Right atrium auricular region (tissue), 2 donors: ENCODE results near the gene RABGGTA. TPM values are rescaled to one million over a fixed set of nuclear protein-coding genes. Genes with fewer than 3 reads are reported as not detected.

ENCODE experiments used
- DNase-seq: peaks from one replicate; pipeline ENCODE4 v3.0.0-alpha.2; 2019; ENCODE audit warnings: low spot score
- H3K27ac ChIP-seq, 2 donors: fragments of 200-600 bp; sonication (generic); 1 replicate in 1 of 2; 2 replicates in 1 of 2; pipeline ENCODE4 v1.5.1; 2016 to 2019
- H3K27me3 ChIP-seq, 2 donors: fragments of 200-600 bp; sonication (generic); one replicate each; pipeline versions ENCODE4 v1.5.1 to v1.6.0; 2017 to 2019
- H3K36me3 ChIP-seq: fragments of 200-600 bp; sonication (generic); one replicate; pipeline ENCODE4 v1.5.1; 2016
- H3K4me1 ChIP-seq, 2 donors: fragments of 200-600 bp; sonication (generic); one replicate each; pipeline versions ENCODE4 v1.5.1 to v1.6.0; 2017 to 2019
- H3K4me3 ChIP-seq, 2 donors: fragments of 200-600 bp; sonication (generic); 1 replicate in 1 of 2; 2 replicates in 1 of 2; pipeline ENCODE4 v1.5.1; 2017 to 2019; ENCODE audit warnings: mild to moderate bottlenecking in 1 of 2, moderate library complexity in 1 of 2
- H3K9me3 ChIP-seq, 2 donors: fragments of 200-600 bp; sonication (generic); one replicate each; pipeline ENCODE4 v1.5.1; 2019
- total RNA-seq, 2 donors: library from RNA; depleted of rRNA; stranded (reverse); fragments of >200 nt; gene quantifications; one replicate each; pipeline ENCODE4 v1.1.0, GENCODE V29; 2016
- TF ChIP-seq, protein P1 (sequence below), 2 donors: fragments of 200-600 bp; sonication (generic); IDR thresholded peaks; one replicate each; pipeline ENCODE4 v1.5.1; 2019; ENCODE audit warnings: antibody characterized with exemption in 2 of 2

RABGGTA gene
- total RNA-seq, 2 donors from 2014 or later = 21.3 to 22.2 TPM

DNA sequence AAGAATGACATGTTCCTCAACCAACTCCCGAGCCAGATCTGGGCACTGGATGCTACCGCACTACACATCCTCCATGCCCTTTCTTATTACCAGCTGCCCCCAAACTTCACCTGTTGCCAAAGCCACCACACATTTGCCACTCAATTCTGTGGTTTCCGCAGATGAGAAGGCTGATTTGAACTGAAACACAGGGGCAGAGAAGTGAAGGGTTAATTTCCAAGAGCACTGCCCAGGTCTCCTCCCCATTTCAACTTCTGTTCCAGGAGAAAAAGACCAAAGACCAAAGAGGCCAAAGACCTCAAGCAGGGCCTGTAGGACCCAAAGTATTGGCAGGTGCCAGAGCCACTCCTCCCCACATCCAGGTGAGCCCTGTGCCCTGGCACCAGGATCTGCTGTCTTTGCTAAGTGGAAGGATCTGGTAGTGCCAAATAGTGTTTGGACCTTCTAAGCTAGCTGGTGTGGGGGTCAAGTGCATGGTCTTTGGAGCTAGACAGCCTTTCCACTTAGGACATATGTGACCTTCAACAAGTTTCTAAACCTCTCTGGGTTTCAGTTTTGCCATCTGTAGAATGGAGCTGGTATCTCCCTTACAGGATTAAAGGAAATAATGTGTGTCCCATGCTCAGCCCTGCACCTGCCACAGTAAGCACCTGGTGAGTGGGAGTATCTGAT, 20.2 kb upstream of the RABGGTA start:
- Histone ChIP-seq H3K4me1 (no peaks in the 10 kb centered on the region), H3K9me3 (no peaks in the 10 kb centered on the region)
- no peak for DNase-seq

DNA sequence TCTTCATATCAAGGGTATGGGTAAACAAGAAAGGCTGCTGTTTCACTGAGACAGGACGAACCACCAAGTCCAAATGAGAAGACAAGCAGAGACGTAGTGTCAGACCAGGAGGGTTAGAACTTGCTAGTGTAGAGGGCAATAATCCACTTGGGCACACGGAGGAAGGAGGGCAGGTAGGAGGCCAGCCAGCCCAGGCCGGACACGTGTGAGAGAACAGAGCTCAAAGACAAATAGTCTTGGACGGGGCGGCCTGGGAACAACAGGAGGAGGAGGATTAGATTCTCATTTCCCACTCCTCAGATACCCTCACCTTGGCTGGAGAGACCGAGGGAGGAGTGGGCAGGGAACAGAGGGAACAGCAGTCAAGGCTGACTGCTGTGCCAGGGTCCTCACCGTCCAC, 19.3 kb upstream of the RABGGTA start:
- no peak for DNase-seq
- no peak overlapping the region for H3K27ac ChIP-seq
- H3K36me3 ChIP-seq = peaks cover 33% of the 10 kb centered on the region
- no peaks in the 10 kb centered on the region for H3K4me1 ChIP-seq
- no peaks in the 10 kb centered on the region for H3K9me3 ChIP-seq
- H3K27me3 ChIP-seq = no peaks in the 10 kb centered on the region
- no peak overlapping the region for H3K4me3 ChIP-seq
- TF ChIP-seq, protein P1, sequence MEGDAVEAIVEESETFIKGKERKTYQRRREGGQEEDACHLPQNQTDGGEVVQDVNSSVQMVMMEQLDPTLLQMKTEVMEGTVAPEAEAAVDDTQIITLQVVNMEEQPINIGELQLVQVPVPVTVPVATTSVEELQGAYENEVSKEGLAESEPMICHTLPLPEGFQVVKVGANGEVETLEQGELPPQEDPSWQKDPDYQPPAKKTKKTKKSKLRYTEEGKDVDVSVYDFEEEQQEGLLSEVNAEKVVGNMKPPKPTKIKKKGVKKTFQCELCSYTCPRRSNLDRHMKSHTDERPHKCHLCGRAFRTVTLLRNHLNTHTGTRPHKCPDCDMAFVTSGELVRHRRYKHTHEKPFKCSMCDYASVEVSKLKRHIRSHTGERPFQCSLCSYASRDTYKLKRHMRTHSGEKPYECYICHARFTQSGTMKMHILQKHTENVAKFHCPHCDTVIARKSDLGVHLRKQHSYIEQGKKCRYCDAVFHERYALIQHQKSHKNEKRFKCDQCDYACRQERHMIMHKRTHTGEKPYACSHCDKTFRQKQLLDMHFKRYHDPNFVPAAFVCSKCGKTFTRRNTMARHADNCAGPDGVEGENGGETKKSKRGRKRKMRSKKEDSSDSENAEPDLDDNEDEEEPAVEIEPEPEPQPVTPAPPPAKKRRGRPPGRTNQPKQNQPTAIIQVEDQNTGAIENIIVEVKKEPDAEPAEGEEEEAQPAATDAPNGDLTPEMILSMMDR (IDR thresholded peaks at IDR 0.05) = no peak

More for the DNA sequence above, 20.2 kb upstream of the RABGGTA start:
- Histone ChIP-seq H3K36me3 (peaks cover 41% of the 10 kb centered on the region), H3K27ac (no peak overlapping the region), H3K4me3 (no peak overlapping the region), H3K27me3 (no peaks in the 10 kb centered on the region)
- TF ChIP-seq, protein P1 (IDR thresholded peaks at IDR 0.05) = no peak

DNA sequence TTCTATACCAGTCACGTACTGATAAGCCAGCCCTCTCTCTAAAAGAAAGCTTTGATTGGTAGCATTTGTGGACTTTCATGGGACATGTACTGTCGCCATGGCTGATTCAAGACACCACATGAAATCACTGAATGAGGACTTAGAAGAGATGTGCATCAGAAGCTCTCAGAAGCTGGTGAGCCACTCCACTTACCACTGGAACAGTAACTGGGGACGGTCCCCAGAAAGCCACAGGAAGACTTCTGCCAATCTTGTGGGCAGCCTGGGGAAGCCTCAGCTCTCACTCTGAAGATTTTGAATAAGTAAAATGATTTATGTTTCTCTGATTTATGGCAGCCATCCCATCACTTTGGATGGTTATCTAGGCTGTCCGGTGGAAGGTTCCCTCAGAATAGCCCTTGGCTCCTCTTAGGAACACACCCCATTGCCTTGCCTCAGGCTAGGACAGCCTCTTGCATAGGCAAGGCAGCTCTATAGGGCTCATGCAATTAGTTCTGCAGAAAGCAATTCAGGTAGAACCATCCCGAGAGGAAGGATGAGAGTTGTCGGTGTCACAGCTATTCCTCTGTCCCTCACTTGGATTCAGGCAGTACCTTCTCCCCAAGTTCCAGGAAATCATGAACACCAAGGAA, 18.4 kb upstream of the RABGGTA start:
- H3K4me3 ChIP-seq = no peak overlapping the region
- peaks cover 24% of the 10 kb centered on the region for H3K36me3 ChIP-seq
- no peaks in the 10 kb centered on the region for H3K9me3 ChIP-seq
- no peaks in the 10 kb centered on the region for H3K27me3 ChIP-seq
- no peak for DNase-seq
- no peak overlapping the region for H3K27ac ChIP-seq
- no peaks in the 10 kb centered on the region for H3K4me1 ChIP-seq
- TF ChIP-seq, protein P1 (IDR thresholded peaks at IDR 0.05) = no peak

DNA sequence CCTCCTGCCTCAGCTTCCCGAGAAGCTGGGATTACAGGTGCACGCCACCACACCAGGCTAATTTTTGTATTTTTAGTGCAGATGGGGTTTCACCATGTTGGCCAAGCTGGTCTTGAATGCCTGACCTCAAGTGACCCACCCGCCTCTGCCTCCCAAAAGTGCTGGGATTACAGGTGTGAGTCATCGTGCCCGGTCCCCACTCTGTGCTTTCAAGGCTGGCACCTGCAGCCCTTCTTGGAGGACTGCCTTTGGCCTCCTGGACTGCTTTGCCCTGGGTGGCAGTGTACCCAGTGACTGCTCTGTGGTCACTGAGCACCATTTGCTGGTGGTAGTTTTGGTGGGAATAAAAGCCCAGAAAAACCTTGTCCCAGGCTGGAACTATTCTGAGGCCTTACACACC, 15.6 kb upstream of the RABGGTA start:
- H3K36me3 ChIP-seq = peaks cover 24% of the 10 kb centered on the region
- no peaks in the 10 kb centered on the region for H3K9me3 ChIP-seq
- H3K4me3 ChIP-seq = no peak overlapping the region
- no peaks in the 10 kb centered on the region for H3K27me3 ChIP-seq
- DNase-seq = no peak
- TF ChIP-seq, protein P1 (IDR thresholded peaks at IDR 0.05) = no peak
- no peaks in the 10 kb centered on the region for H3K4me1 ChIP-seq
- no peak overlapping the region for H3K27ac ChIP-seq

DNA sequence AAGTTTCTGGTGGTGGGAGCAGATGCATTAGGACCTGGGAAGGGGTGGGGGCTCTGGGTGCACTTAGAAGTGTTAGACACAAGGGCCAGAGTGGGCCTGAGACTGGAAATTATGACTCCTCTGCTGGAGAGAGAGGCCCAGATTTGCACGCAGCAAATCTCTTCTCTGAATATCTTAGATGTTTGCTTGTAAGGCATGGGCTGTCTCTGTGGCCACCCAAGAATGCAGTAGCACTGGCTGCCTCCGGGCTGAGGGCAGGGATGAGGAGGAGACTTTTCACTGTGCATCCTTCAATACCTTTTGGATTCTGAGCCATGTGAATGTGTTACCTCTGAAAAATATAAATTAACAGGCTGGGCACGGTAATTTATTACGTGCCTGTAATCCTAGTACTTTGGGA, 14.0 kb upstream of the RABGGTA start:
- Histone ChIP-seq H3K4me3 (no peak overlapping the region), H3K27ac (no peak overlapping the region), H3K4me1 (peaks cover 0 to 7% of the 10 kb centered on the region in 2 donors), H3K9me3 (no peaks in the 10 kb centered on the region), H3K27me3 (no peaks in the 10 kb centered on the region), H3K36me3 (peaks cover 12% of the 10 kb centered on the region)
- TF ChIP-seq, protein P1 (IDR thresholded peaks at IDR 0.05) = no peak
- no peak for DNase-seq
